A549 treated with dexamethasone at 1 μM for 4 hours (cell line): ENCODE data around the gene C1QC. TPM values are rescaled to one million over a fixed set of nuclear protein-coding genes. Genes with fewer than 3 reads are reported as not detected.

ENCODE experiments used
- total RNA-seq: library from RNA; stranded (reverse); fragments of 200-300 nt; extraction: Qiagen RNA extraction; gene quantifications from 5 replicates; pipeline ENCODE4 v1.2.3, GENCODE V29; 2022

C1QC gene
- total RNA-seq, result not detected in 5 replicates

GRCh38 chr1:22643381-22643780 is at the start of gene C1QC:
Gene C1QC, plus strand, starts transcription at chr1:22643633. Its CDS starts 391 bp downstream, at chr1:22644024.

DNA sequence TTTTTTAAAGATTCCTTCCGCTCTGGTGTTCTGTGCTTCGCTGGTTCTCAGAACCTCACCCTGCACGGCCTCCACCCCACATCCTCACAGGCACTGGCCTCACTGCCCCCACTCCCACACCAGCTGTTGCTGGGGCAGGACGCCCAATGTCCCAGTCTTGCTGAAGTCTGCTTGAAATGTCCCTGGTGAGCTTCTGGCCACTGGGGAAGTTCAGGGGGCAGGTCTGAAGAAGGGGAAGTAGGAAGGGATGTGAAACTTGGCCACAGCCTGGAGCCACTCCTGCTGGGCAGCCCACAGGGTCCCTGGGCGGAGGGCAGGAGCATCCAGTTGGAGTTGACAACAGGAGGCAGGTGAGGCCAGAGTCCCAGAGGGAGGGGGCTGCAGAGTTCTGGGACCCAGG is 7.1 kb upstream of the C1QC start, which contains the start of gene C1QA:
Gene C1QA (plus strand): TSS at position 276 of the 400 bp plus-strand sequence. CDS start 989 bp downstream, outside the sequence.

GRCh38 chr1:22652881-22653316 is 9.5 kb downstream of the C1QC start, which contains the start of gene C1QB:
Gene C1QB, plus strand, starts transcription at chr1:22653236. Its CDS starts 6,227 bp downstream, at chr1:22659463.

Other genes starting within 250 kb of the C1QC start
- 3.4 to 5.8 TPM (median 5.4 TPM) in 5 replicates for gene ZBTB40, start 191.8 kb upstream of the C1QC start, total RNA-seq
- 0.02 to 0.10 TPM (median 0.05 TPM) in 4 of 5 replicates, not detected in the other for gene EPHA8, start 80.1 kb upstream of the C1QC start, total RNA-seq
- not detected in 5 replicates for gene C1QA, start 7.0 kb upstream of the C1QC start, total RNA-seq
- gene C1QB, start 9.6 kb downstream of the C1QC start, total RNA-seq, result not detected in 5 replicates
- 26.7 to 43.4 TPM (median 38.6 TPM) in 5 replicates for gene EPHB2, start 67.2 kb downstream of the C1QC start, total RNA-seq